Right lobe of liver (tissue), 6 donors: ENCODE measurements around the gene RDH13. TPM values are rescaled to one million over a fixed set of nuclear protein-coding genes. Genes with fewer than 3 reads are reported as not detected.

Experiments used
- ATAC-seq, 4 donors: fragments of 200-7000 bp; cut with Tn5 transposase; one replicate each; pipeline ENCODE4 v1.9.1; 2020; ENCODE audit warnings: mild to moderate bottlenecking in 4 of 4, moderate library complexity in 4 of 4
- DNase-seq, 3 donors: peaks; one replicate each; pipeline ENCODE4 v3.0.0-alpha.2; 2020
- H3K27ac ChIP-seq, 3 donors: fragments of 200-600 bp; one replicate each; pipeline ENCODE4 v1.8.0; 2022
- H3K27me3 ChIP-seq, 2 donors: fragments of 200-600 bp; one replicate each; pipeline ENCODE4 v1.8.0; 2022
- H3K36me3 ChIP-seq, 4 donors: fragments of 200-600 bp; sonication (generic) in 1 of 4; one replicate each; pipeline versions ENCODE4 v1.5.1 to v1.8.0; 2017 to 2022; ENCODE audit warnings: control low read depth in 1 of 4
- H3K4me1 ChIP-seq, 4 donors: fragments of 200-600 bp; sonication (generic) in 1 of 4; one replicate each; pipeline versions ENCODE4 v1.5.1 to v1.8.0; 2017 to 2022; ENCODE audit warnings: control low read depth in 1 of 4
- H3K4me3 ChIP-seq, 3 donors: fragments of 200-600 bp; one replicate each; pipeline ENCODE4 v1.8.0; 2022
- H3K9me3 ChIP-seq, 4 donors: fragments of 200-600 bp; sonication (generic) in 1 of 4; one replicate each; pipeline versions ENCODE4 v1.5.1 to v1.8.0; 2017 to 2022; ENCODE audit warnings: control low read depth in 1 of 4
- CTCF ChIP-seq, 4 donors: fragments of 200-600 bp in 3 of 4; fragments of 450-650 bp in 1 of 4; IDR thresholded peaks; one replicate each; pipeline versions ENCODE4 v1.5.1 to v1.8.0; 2016 to 2022; ENCODE audit warnings: antibody characterized with exemption in 4 of 4, mild to moderate bottlenecking in 2 of 4
- POLR2A ChIP-seq: fragments of 450-650 bp; IDR thresholded peaks from one replicate; pipeline ENCODE4 v1.6.1; 2017; ENCODE audit warnings: antibody characterized with exemption, mild to moderate bottlenecking
- WGBS: methylation state at CpG from one replicate; pipeline ENCODE4 v1.1.6; 2018; ENCODE audit warnings: low coverage, low lambda C conversion rate; ENCODE audit not compliant: insufficient coverage; ENCODE audit errors: missing lambda C conversion rate; 5-methylcytosine and 5-hydroxymethylcytosine counted together
- intact Hi-C, 2 donors: fragments of 100-400 bp; cut with DNase I; formaldehyde crosslinking; loops; one replicate each; pipeline versions ENCODE4 v1.11.2 to v1.14.1; 2022
- total RNA-seq, 6 experiments: library from RNA; depleted of rRNA in 2 of 6; stranded (reverse); fragments of >200 nt in 2 of 6; fragmentation: NEBNext Ultra II Directional in 3 of 6; extraction: Animal tissue kit (Norgen Biotek cat#: 25700) in 3 of 6; gene quantifications; one replicate each; pipeline versions ENCODE4 v1.1.0 to v1.2.4, GENCODE V29; 2016 to 2023
- donor health status: DM: no; HTN: yes; CAD: no.
- donor health status: DM: no; HTN: no; CAD: no.
- donor health status: DM: no; HTN: no; CAD: no.
- donor health status: DM: no; HTN: yes; CAD: no.
- donor health status: DM: no; HTN: yes; CAD: no.

RDH13 gene
- total RNA-seq, 6 experiments from 2014 or later: 7.7 to 16.8 (median 12.1) TPM

GRCh38 chr19:55106591-55106990, 43.6 kb upstream of the RDH13 start:
- DNase-seq (peak in 1 of 3 donors; percentile 27), ATAC-seq (no peak)
- H3K9me3 ChIP-seq: no peaks in the 10 kb centered on the region
- TF ChIP-seq POLR2A: no peak
- no peak for TF ChIP-seq CTCF (IDR thresholded peaks at IDR 0.05)
- H3K27me3 ChIP-seq: no peaks in the 10 kb centered on the region
- WGBS: 63% methylated on average over 1 of the region's 6 CpGs
- intact Hi-C loops: no loop called here
- H3K4me3 ChIP-seq: no peak overlapping the region
- no peak overlapping the region for H3K27ac ChIP-seq
- H3K36me3 ChIP-seq: peaks cover 0 to 15% (median 8%) of the 10 kb centered on the region in 4 donors
- no peaks in the 10 kb centered on the region for H3K4me1 ChIP-seq

GRCh38 chr19:55105237-55105636, 42.3 kb upstream of the RDH13 start:
- no peak for DNase-seq
- intact Hi-C loops: no loop called here
- Histone ChIP-seq H3K36me3 (peaks cover 0 to 15% (median 8%) of the 10 kb centered on the region in 4 donors), H3K27ac (no peak overlapping the region), H3K27me3 (no peaks in the 10 kb centered on the region), H3K4me3 (no peak overlapping the region), H3K9me3 (no peaks in the 10 kb centered on the region), H3K4me1 (no peaks in the 10 kb centered on the region)
- WGBS: no CpG with 5 or more reads among the region's 2 CpGs
- no peak for ATAC-seq
- no peak for TF ChIP-seq POLR2A

- no peak for DNase-seq
These were observed 40.2 kb upstream of the RDH13 start for GRCh38 chr19:55103190-55103589.

GRCh38 chr19:55101261-55101660, 38.3 kb upstream of the RDH13 start:
- no peaks in the 10 kb centered on the region for H3K4me1 ChIP-seq
- no peaks in the 10 kb centered on the region for H3K27me3 ChIP-seq
- 80% methylated on average over 8 of the region's 10 CpGs for WGBS
- H3K36me3 ChIP-seq: peaks cover 0 to 25% (median 8%) of the 10 kb centered on the region in 4 donors
- TF ChIP-seq POLR2A: no peak
- TF ChIP-seq CTCF (IDR thresholded peaks at IDR 0.05): no peak
- intact Hi-C loops: no loop called here
- no peak overlapping the region for H3K27ac ChIP-seq
- no peak overlapping the region for H3K4me3 ChIP-seq
- no peak for ATAC-seq
- DNase-seq: no peak
- no peaks in the 10 kb centered on the region for H3K9me3 ChIP-seq

More at GRCh38 chr19:55103190-55103589, 40.2 kb upstream of the RDH13 start:
- WGBS: 100% methylated on average over 1 of the region's 9 CpGs
- H3K27me3 ChIP-seq: no peaks in the 10 kb centered on the region
- H3K4me3 ChIP-seq: no peak overlapping the region
- H3K27ac ChIP-seq: no peak overlapping the region
- H3K9me3 ChIP-seq: no peaks in the 10 kb centered on the region
- H3K36me3 ChIP-seq: peaks cover 0 to 25% (median 8%) of the 10 kb centered on the region in 4 donors
- H3K4me1 ChIP-seq: no peaks in the 10 kb centered on the region
- intact Hi-C loops: no loop called here
- no peak for TF ChIP-seq POLR2A
- no peak for TF ChIP-seq CTCF (IDR thresholded peaks at IDR 0.05)
- no peak for ATAC-seq

- H3K36me3 ChIP-seq: peaks cover 0 to 30% (median 9%) of the 10 kb centered on the region in 4 donors
- H3K27me3 ChIP-seq: no peaks in the 10 kb centered on the region
- intact Hi-C loops: no loop called here
- no peak overlapping the region for H3K4me3 ChIP-seq
- TF ChIP-seq POLR2A: no peak
- TF ChIP-seq CTCF (IDR thresholded peaks at IDR 0.05): no peak
- DNase-seq (no peak), ATAC-seq (no peak)
- H3K27ac ChIP-seq: no peak overlapping the region
- 62% methylated on average over 8 of the region's 27 CpGs for WGBS
- H3K4me1 ChIP-seq: no peaks in the 10 kb centered on the region
- no peaks in the 10 kb centered on the region for H3K9me3 ChIP-seq
These were observed 36.9 kb upstream of the RDH13 start for GRCh38 chr19:55099557-55100506.
